T-cell (primary cell): ENCODE results near the gene IL9. TPM values are rescaled to one million over a fixed set of nuclear protein-coding genes. Genes with fewer than 3 reads are reported as not detected.

Experiments
- ATAC-seq, 4 experiments: fragments of 200-7000 bp in 3 of 4; fragments of 150-1000 bp in 1 of 4; cut with Tn5 transposase; replicated peaks in 1 of 4; 1 replicate in 3 of 4; 2 replicates in 1 of 4; pipeline ENCODE4 v1.10.0; 2021; ENCODE audit warnings: moderate library complexity in 3 of 4, mild to moderate bottlenecking in 2 of 4, moderate number of reproducible peaks in 1 of 4
- CTCF ChIA-PET, 2 donors: fragments of 300-600 bp; sonication (Branson Sonifier 250); formaldehyde crosslinking; loops; one replicate each; lab custom pipeline; 2022; ENCODE audit warnings: antibody characterized with exemption in 2 of 2; lab: Charles Lee
- POLR2A ChIA-PET, 2 donors: fragments of 300-600 bp; sonication (Branson Sonifier 250); formaldehyde crosslinking; loops; one replicate each; lab custom pipeline; 2022; ENCODE audit warnings: antibody characterized with exemption in 2 of 2; lab: Charles Lee
- DNase-seq, 35 experiments: peaks; one replicate each; pipeline versions ENCODE4 v3.0.0 to v3.0.0-alpha.2; 2013 to 2023
- H3K27ac ChIP-seq: one replicate; pipeline ENCODE4 v1.5.1; 2013; ENCODE audit warnings: low read length
- H3K27me3 ChIP-seq, 2 experiments: replicated peaks in 1 of 2; 1 replicate in 1 of 2; 2 replicates in 1 of 2; pipeline versions ENCODE4 v1.6.1 to v1.7.0; 2013; ENCODE audit warnings: low read length in 1 of 2, mixed read lengths in 1 of 2; ENCODE audit not compliant: control insufficient read depth in 2 of 2, insufficient read depth in 2 of 2; ENCODE audit errors: extremely low read depth in 1 of 2
- H3K36me3 ChIP-seq, 2 donors: 1 replicate in 1 of 2; 2 replicates in 1 of 2; pipeline versions ENCODE4 v1.6.1 to v1.7.0; 2013; ENCODE audit warnings: low read length in 1 of 2; ENCODE audit not compliant: control insufficient read depth in 2 of 2, insufficient read depth in 1 of 2; ENCODE audit errors: extremely low read depth in 1 of 2
- H3K4me1 ChIP-seq, 2 experiments: 1 replicate in 1 of 2; 2 replicates in 1 of 2; pipeline versions ENCODE4 v1.6.1 to v1.7.0; 2013; ENCODE audit warnings: low read length in 2 of 2, mixed read lengths in 1 of 2; ENCODE audit not compliant: insufficient read depth in 2 of 2, control insufficient read depth in 1 of 2; ENCODE audit errors: extremely low read depth in 1 of 2
- H3K4me3 ChIP-seq, 2 donors: 1 replicate in 1 of 2; 2 replicates in 1 of 2; pipeline versions ENCODE4 v1.5.1 to v1.7.0; 2013; ENCODE audit warnings: mild to moderate bottlenecking in 2 of 2, low read length in 1 of 2, moderate library complexity in 1 of 2; ENCODE audit not compliant: control insufficient read depth in 1 of 2; ENCODE audit errors: extremely low read depth in 1 of 2
- H3K9me3 ChIP-seq: 2 replicates; pipeline ENCODE4 v1.7.0; 2013
- H3K27ac Mint-ChIP-seq, 2 donors: one replicate each; pipeline ENCODE4 v1.8.0; 2020 to 2021; ENCODE audit warnings: mild to moderate bottlenecking in 2 of 2, mixed read lengths in 2 of 2
- H3K27me3 Mint-ChIP-seq, 2 donors: one replicate each; pipeline ENCODE4 v1.8.0; 2021 to 2022; ENCODE audit warnings: mixed read lengths in 2 of 2
- H3K36me3 Mint-ChIP-seq: one replicate; pipeline ENCODE4 v1.8.0; 2021; ENCODE audit warnings: mixed read lengths
- H3K4me1 Mint-ChIP-seq, 3 donors: one replicate each; pipeline ENCODE4 v1.8.0; 2020 to 2022; ENCODE audit warnings: mixed read lengths in 3 of 3, mild to moderate bottlenecking in 1 of 3
- H3K4me3 Mint-ChIP-seq, 3 donors: one replicate each; pipeline ENCODE4 v1.8.0; 2020 to 2022; ENCODE audit warnings: mild to moderate bottlenecking in 3 of 3, mixed read lengths in 3 of 3, moderate library complexity in 3 of 3
- H3K9me3 Mint-ChIP-seq, 3 donors: one replicate each; pipeline ENCODE4 v1.8.0; 2020 to 2022; ENCODE audit warnings: mixed read lengths in 3 of 3
- WGBS: methylation state at CpG from one replicate; pipeline ENCODE4 v1.1.5; 2013; ENCODE audit warnings: missing lambda C conversion rate; ENCODE audit not compliant: insufficient coverage; 5-methylcytosine and 5-hydroxymethylcytosine counted together
- total RNA-seq, 35 experiments: library from RNA in 6 of 35; stranded (reverse) in 6 of 35; fragments of 120-200 nt in 1 of 35; gene quantifications; one replicate each; pipeline versions ENCODE4 v1.2.1 to v1.2.4 and lab custom pipeline; 2013 to 2026

Gene IL9
- total RNA-seq, 5 donors from 2014 or later (not counting 1 experiment from before 2014, with no cell fraction given), result not detected

GRCh38 chr5:135881819-135882218 is 13.8 kb downstream of the IL9 start:
- Mint-ChIP-seq H3K9me3 (no peaks in the 10 kb centered on the region), H3K4me3 (no peak overlapping the region), H3K36me3 (no peaks in the 10 kb centered on the region), H3K27ac (no peak overlapping the region), H3K4me1 (no peaks in the 10 kb centered on the region), H3K27me3 (peaks cover 28 to 46% of the 10 kb centered on the region in 2 donors)
- WGBS, result 22% methylated on average over 1 of the region's 3 CpGs
- no peak for ATAC-seq
- Histone ChIP-seq H3K9me3 (no peaks in the 10 kb centered on the region), H3K4me3 (no peak overlapping the region), H3K36me3 (no peaks in the 10 kb centered on the region), H3K4me1 (no peaks in the 10 kb centered on the region), H3K27me3 (peaks cover 0 to 43% of the 10 kb centered on the region in 2 experiments), H3K27ac (no peak overlapping the region)
- CTCF ChIA-PET, result no interaction called here
- POLR2A ChIA-PET, result no interaction called here
- DNase-seq, result no peak

GRCh38 chr5:135881244-135881643 is 14.4 kb downstream of the IL9 start:
- POLR2A ChIA-PET, result no interaction called here
- H3K27ac ChIP-seq, result no peak overlapping the region
- peaks cover 28 to 46% of the 10 kb centered on the region in 2 donors for H3K27me3 Mint-ChIP-seq
- H3K4me1 Mint-ChIP-seq, result no peaks in the 10 kb centered on the region
- H3K9me3 Mint-ChIP-seq, result no peaks in the 10 kb centered on the region
- CTCF ChIA-PET, result no interaction called here
- WGBS, result 86% methylated on average over 4 of the region's 4 CpGs
- DNase-seq, result no peak
- no peak for ATAC-seq
- no peaks in the 10 kb centered on the region for H3K9me3 ChIP-seq
- no peaks in the 10 kb centered on the region for H3K36me3 Mint-ChIP-seq
- H3K4me3 Mint-ChIP-seq, result no peak overlapping the region
- peaks cover 0 to 43% of the 10 kb centered on the region in 2 experiments for H3K27me3 ChIP-seq
- no peak overlapping the region for H3K4me3 ChIP-seq
- H3K27ac Mint-ChIP-seq, result no peak overlapping the region
- H3K4me1 ChIP-seq, result no peaks in the 10 kb centered on the region
- no peaks in the 10 kb centered on the region for H3K36me3 ChIP-seq

DNA sequence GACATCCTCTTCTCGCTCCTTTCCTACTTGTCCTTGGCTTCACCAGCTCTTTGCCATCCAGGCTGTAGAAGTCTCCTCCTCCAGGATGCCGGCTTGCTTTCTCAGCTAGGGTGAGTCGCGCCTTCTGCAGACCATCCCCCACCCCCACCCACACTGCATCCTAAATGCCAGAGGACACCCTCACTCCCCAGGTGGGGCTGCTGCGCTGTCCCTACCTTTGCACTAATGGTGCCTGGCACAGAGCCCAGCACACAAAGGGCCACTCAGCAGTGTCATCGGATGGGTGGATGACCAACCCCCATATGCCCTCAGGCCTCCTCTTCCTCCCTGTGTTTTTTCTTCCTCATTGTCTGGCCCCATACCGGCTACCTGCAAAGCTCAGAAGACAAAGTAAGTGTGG is 14.8 kb downstream of the IL9 start:
- POLR2A ChIA-PET, result no interaction called here
- H3K9me3 ChIP-seq, result no peaks in the 10 kb centered on the region
- Mint-ChIP-seq H3K27ac (no peak overlapping the region), H3K36me3 (no peaks in the 10 kb centered on the region), H3K4me3 (no peak overlapping the region), H3K27me3 (peaks cover 28 to 46% of the 10 kb centered on the region in 2 donors), H3K9me3 (no peaks in the 10 kb centered on the region), H3K4me1 (no peaks in the 10 kb centered on the region)
- H3K36me3 ChIP-seq, result no peaks in the 10 kb centered on the region
- 88% methylated on average over 6 of the region's 7 CpGs for WGBS
- H3K4me1 ChIP-seq, result no peaks in the 10 kb centered on the region
- DNase-seq (no peak), ATAC-seq (no peak)
- H3K4me3 ChIP-seq, result no peak overlapping the region
- no peak overlapping the region for H3K27ac ChIP-seq
- peaks cover 0 to 43% of the 10 kb centered on the region in 2 experiments for H3K27me3 ChIP-seq
- CTCF ChIA-PET, result no interaction called here

GRCh38 chr5:135880278-135880677 is 15.4 kb downstream of the IL9 start:
- no peak overlapping the region for H3K27ac Mint-ChIP-seq
- no peaks in the 10 kb centered on the region for H3K9me3 Mint-ChIP-seq
- peaks cover 25 to 44% of the 10 kb centered on the region in 2 donors for H3K27me3 Mint-ChIP-seq
- 71% methylated on average over 3 of the region's 3 CpGs for WGBS
- Histone ChIP-seq H3K36me3 (no peaks in the 10 kb centered on the region), H3K27ac (no peak overlapping the region), H3K4me3 (no peak overlapping the region), H3K4me1 (no peaks in the 10 kb centered on the region), H3K9me3 (no peaks in the 10 kb centered on the region), H3K27me3 (peaks cover 0 to 41% of the 10 kb centered on the region in 2 experiments)
- ATAC-seq (no peak), DNase-seq (no peak)
- no peaks in the 10 kb centered on the region for H3K4me1 Mint-ChIP-seq
- no peaks in the 10 kb centered on the region for H3K36me3 Mint-ChIP-seq
- POLR2A ChIA-PET, result no interaction called here
- H3K4me3 Mint-ChIP-seq, result no peak overlapping the region
- CTCF ChIA-PET, result no interaction called here

- no peaks in the 10 kb centered on the region for H3K4me1 ChIP-seq
- H3K9me3 ChIP-seq, result no peaks in the 10 kb centered on the region
- no peak overlapping the region for H3K27ac ChIP-seq
- Mint-ChIP-seq H3K36me3 (no peaks in the 10 kb centered on the region), H3K9me3 (no peaks in the 10 kb centered on the region), H3K4me1 (no peaks in the 10 kb centered on the region), H3K27ac (no peak overlapping the region), H3K4me3 (no peak overlapping the region), H3K27me3 (peaks cover 26 to 39% of the 10 kb centered on the region in 2 donors)
- ChIA-PET CTCF (no interaction called here), POLR2A (no interaction called here)
- H3K27me3 ChIP-seq, result peaks cover under 1 to 38% of the 10 kb centered on the region in 2 experiments
- no peak for DNase-seq
- H3K36me3 ChIP-seq, result no peaks in the 10 kb centered on the region
- ATAC-seq, result no peak
- no peak overlapping the region for H3K4me3 ChIP-seq
- 84% methylated on average over 3 of the region's 3 CpGs for WGBS
Observed at GRCh38 chr5:135879591-135879990, 16.1 kb downstream of the IL9 start.

DNA sequence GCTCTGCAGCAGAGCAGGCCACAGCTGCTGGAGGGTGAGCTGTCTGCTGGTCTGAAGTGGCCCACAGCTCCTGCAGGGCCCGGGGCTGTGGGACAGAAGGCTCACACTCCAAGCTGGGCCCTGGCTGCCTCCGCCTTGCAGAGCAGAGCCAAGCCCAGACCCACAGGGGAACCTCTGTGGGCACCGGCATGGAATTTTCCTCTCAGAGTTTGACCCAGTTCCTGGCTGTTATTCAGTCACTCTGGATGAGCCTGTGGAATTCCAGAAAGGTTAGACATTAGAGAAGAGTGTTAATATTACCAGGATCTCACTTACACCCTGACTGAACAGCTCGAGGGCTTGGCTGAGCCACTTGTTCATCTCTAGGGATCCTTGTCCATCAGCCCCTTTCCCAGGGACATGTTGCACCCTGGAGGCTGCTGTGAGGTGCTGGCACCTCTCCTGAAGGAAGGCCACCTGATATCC is 17.5 kb downstream of the IL9 start:
- Mint-ChIP-seq H3K4me3 (no peak overlapping the region), H3K27me3 (peaks cover 29 to 35% of the 10 kb centered on the region in 2 donors), H3K27ac (no peak overlapping the region), H3K36me3 (no peaks in the 10 kb centered on the region), H3K4me1 (no peaks in the 10 kb centered on the region), H3K9me3 (no peaks in the 10 kb centered on the region)
- H3K4me1 ChIP-seq, result no peaks in the 10 kb centered on the region
- POLR2A ChIA-PET, result no interaction called here
- H3K27me3 ChIP-seq, result peaks cover 2 to 30% of the 10 kb centered on the region in 2 experiments
- no peaks in the 10 kb centered on the region for H3K36me3 ChIP-seq
- DNase-seq, result no peak
- H3K27ac ChIP-seq, result no peak overlapping the region
- CTCF ChIA-PET, result no interaction called here
- no peak overlapping the region for H3K4me3 ChIP-seq
- ATAC-seq, result no peak
- H3K9me3 ChIP-seq, result no peaks in the 10 kb centered on the region
- WGBS, result 73% methylated on average over 3 of the region's 4 CpGs
